ENCODE data around the gene OR2L3. TPM values are rescaled to one million over a fixed set of nuclear protein-coding genes. Genes with fewer than 3 reads are reported as not detected.

The OR2L3 gene
- not detected for total RNA-seq
- long read RNA-seq, donor 1: 0 reads
- long read RNA-seq, donor 2: 0 reads

- Histone ChIP-seq H3K9me3 (peaks cover 31% of the 10 kb centered on the region), H3K4me3 (no peak within 1 kb of the TSS), H3K36me3 (ENCODE audit: low read depth) (no peaks in the 10 kb centered on the region), H3K4me1 (ENCODE audit: low read depth) (no peaks in the 10 kb centered on the region)
- TF ChIP-seq CTCF (IDR thresholded peaks at IDR 0.05): no peak
- no peak for ATAC-seq
- DNase-seq: no peak
- intact Hi-C loops (cut with DNase I, micrococcal nuclease): no loop called here
Observed at GRCh38 chr1:248046536-248046935, at the start of gene OR2L3. Gene OR2L3 (plus strand): TSS chr1:248046836. CDS start chr1:248060682, 13,846 bp downstream.

- H3K4me3 ChIP-seq: no peak overlapping the region
- H3K36me3 ChIP-seq (ENCODE audit: low read depth): no peaks in the 10 kb centered on the region
- no peak for ATAC-seq
- intact Hi-C loops (cut with DNase I, micrococcal nuclease): no loop called here
- no peaks in the 10 kb centered on the region for H3K4me1 ChIP-seq (ENCODE audit: low read depth)
- H3K9me3 ChIP-seq: peaks cover 20% of the 10 kb centered on the region
- no peak for DNase-seq
- TF ChIP-seq CTCF (IDR thresholded peaks at IDR 0.05): no peak
Observed at GRCh38 chr1:247998811-247999210, 47.8 kb upstream of the OR2L3 start.

- intact Hi-C loops (cut with DNase I, micrococcal nuclease): no loop called here
- no peak for TF ChIP-seq CTCF (IDR thresholded peaks at IDR 0.05)
- Histone ChIP-seq H3K9me3 (peaks cover 21% of the 10 kb centered on the region), H3K4me3 (no peak overlapping the region), H3K36me3 (ENCODE audit: low read depth) (no peaks in the 10 kb centered on the region), H3K4me1 (ENCODE audit: low read depth) (no peaks in the 10 kb centered on the region)
- DNase-seq: no peak
- ATAC-seq: no peak
Observed at GRCh38 chr1:248000169-248000568, 46.5 kb upstream of the OR2L3 start.

GRCh38 chr1:248007778-248008177, 38.9 kb upstream of the OR2L3 start:
- no peak for TF ChIP-seq CTCF (IDR thresholded peaks at IDR 0.05)
- Histone ChIP-seq H3K4me1 (ENCODE audit: low read depth) (no peaks in the 10 kb centered on the region), H3K9me3 (peaks cover 61% of the 10 kb centered on the region), H3K4me3 (no peak overlapping the region), H3K36me3 (ENCODE audit: low read depth) (no peaks in the 10 kb centered on the region)
- no peak for DNase-seq
- intact Hi-C loops (cut with DNase I, micrococcal nuclease): no loop called here
- ATAC-seq: no peak

GRCh38 chr1:248009681-248010080, 37.0 kb upstream of the OR2L3 start:
- intact Hi-C loops (cut with DNase I, micrococcal nuclease): no loop called here
- Histone ChIP-seq H3K4me1 (ENCODE audit: low read depth) (no peaks in the 10 kb centered on the region), H3K4me3 (no peak overlapping the region), H3K9me3 (peaks cover 58% of the 10 kb centered on the region), H3K36me3 (ENCODE audit: low read depth) (no peaks in the 10 kb centered on the region)
- DNase-seq: no peak
- ATAC-seq: no peak
- TF ChIP-seq CTCF (IDR thresholded peaks at IDR 0.05): no peak

GRCh38 chr1:248013229-248013710, 33.4 kb upstream of the OR2L3 start, which contains the start of gene OR2L5:
Gene OR2L5 (plus strand): TSS chr1:248013660. CDS start chr1:248021948, 8,288 bp downstream.
- Histone ChIP-seq H3K4me1 (ENCODE audit: low read depth) (no peaks in the 10 kb centered on the region), H3K9me3 (peaks cover 46% of the 10 kb centered on the region), H3K4me3 (no peak within 1 kb of the TSS), H3K36me3 (ENCODE audit: low read depth) (no peaks in the 10 kb centered on the region)
- intact Hi-C loops (cut with DNase I, micrococcal nuclease): no loop called here
- no peak for TF ChIP-seq CTCF (IDR thresholded peaks at IDR 0.05)
- DNase-seq (no peak), ATAC-seq (no peak)
